Keratinocyte (primary cell): ENCODE data around the gene C14orf93. TPM values are rescaled to one million over a fixed set of nuclear protein-coding genes. Genes with fewer than 3 reads are reported as not detected.
"Not testable (repeated sequence)": the region's sequence is repeated elsewhere in the genome, so short reads cannot be mapped to it uniquely, and the experiment has no call there.

ENCODE experiments used
- DNase-seq: peaks from one replicate; pipeline ENCODE4 v3.0.0-alpha.2; 2011; ENCODE audit warnings: low read depth, missing footprints, low spot score
- FAIRE-seq: peaks from 2 replicates; lab custom pipeline; 2011; peaks lifted over from hg19 to GRCh38; lab: Jason Lieb, UNC
- H2AFZ ChIP-seq: 2 replicates; pipeline ENCODE4 v1.6.0; 2012; ENCODE audit warnings: low read length, control low read depth, inconsistent platforms; ENCODE audit not compliant: control insufficient read depth
- H3K27ac ChIP-seq: 2 replicates; pipeline ENCODE4 v1.5.1; 2011; ENCODE audit warnings: low read length; ENCODE audit not compliant: control insufficient read depth, insufficient read depth
- H3K27me3 ChIP-seq: 3 replicates; pipeline ENCODE4 v1.6.0; 2011; ENCODE audit warnings: low read length; ENCODE audit not compliant: control insufficient read depth, insufficient read depth; ENCODE audit errors: extremely low read depth
- H3K36me3 ChIP-seq, 2 experiments: 2 replicates in 1 of 2; 3 replicates in 1 of 2; pipeline ENCODE4 v1.5.1; 2011; ENCODE audit warnings: low read length in 2 of 2, mild to moderate bottlenecking in 1 of 2; ENCODE audit not compliant: control insufficient read depth in 2 of 2, insufficient read depth in 2 of 2; ENCODE audit errors: extremely low read depth in 1 of 2
- H3K4me1 ChIP-seq: 3 replicates; pipeline ENCODE4 v1.5.1; 2011; ENCODE audit warnings: low read length; ENCODE audit not compliant: control insufficient read depth, insufficient read depth; ENCODE audit errors: extremely low read depth
- H3K4me2 ChIP-seq: 3 replicates; pipeline ENCODE4 v1.6.0; 2011; ENCODE audit warnings: low read depth, low read length; ENCODE audit not compliant: control insufficient read depth, insufficient read depth; ENCODE audit errors: extremely low read depth
- H3K4me3 ChIP-seq, 3 experiments: fragments of 200-600 bp in 1 of 3; sonication (generic) in 1 of 3; 2 replicates in 2 of 3; 3 replicates in 1 of 3; pipeline ENCODE4 v1.5.1; 2011 to 2016; ENCODE audit warnings: low read length in 3 of 3, mild to moderate bottlenecking in 3 of 3, control low read depth in 2 of 3, inconsistent platforms in 1 of 3, low read depth in 1 of 3, mixed read lengths in 1 of 3, mixed run types in 1 of 3, moderate library complexity in 1 of 3; ENCODE audit not compliant: control insufficient read depth in 2 of 3, insufficient read depth in 2 of 3; ENCODE audit errors: extremely low read depth in 1 of 3
- H3K79me2 ChIP-seq: 2 replicates; pipeline ENCODE4 v1.6.0; 2012; ENCODE audit warnings: low read length; ENCODE audit not compliant: control insufficient read depth, insufficient read depth
- H3K9ac ChIP-seq: 3 replicates; pipeline ENCODE4 v1.6.0; 2011; ENCODE audit warnings: low read length; ENCODE audit not compliant: control insufficient read depth, insufficient read depth; ENCODE audit errors: extremely low read depth
- H3K9me1 ChIP-seq: 3 replicates; pipeline ENCODE4 v1.6.0; 2011; ENCODE audit warnings: low read length; ENCODE audit not compliant: control insufficient read depth, insufficient read depth; ENCODE audit errors: extremely low read depth
- H3K9me3 ChIP-seq: 2 replicates; pipeline ENCODE4 v1.5.1; 2012; ENCODE audit warnings: low read depth, low read length; ENCODE audit not compliant: control insufficient read depth
- H4K20me1 ChIP-seq: 3 replicates; pipeline ENCODE4 v1.6.0; 2011; ENCODE audit warnings: low read length; ENCODE audit not compliant: control insufficient read depth, insufficient read depth; ENCODE audit errors: extremely low read depth
- EZH2 ChIP-seq: IDR thresholded peaks from one replicate; pipeline ENCODE4 v1.6.1; 2012; ENCODE audit warnings: inconsistent platforms, mild to moderate bottlenecking, low read length, moderate library complexity
- dilution Hi-C: fragments of 300-500 bp; cut with MboI; formaldehyde crosslinking; loops from one replicate; pipeline ENCODE4 v1.7.0; 2020; ENCODE audit warnings: low sequenced_read_pairs; ENCODE audit not compliant: extremely low pct_ligation_motif_present
- polyA plus RNA-seq, 5 experiments: library from polyadenylated mRNA; depleted of rRNA in 3 of 5; stranded (reverse) in 3 of 5; stranded (forward) in 1 of 5; unstranded in 1 of 5; fragments of >200 nt; gene quantifications; 1 replicate in 1 of 5; 2 replicates in 3 of 5; 3 replicates in 1 of 5; pipeline versions ENCODE4 v1.2.1 to v1.2.3, GENCODE V29; 2011 to 2012; ENCODE audit warnings: missing spikeins in 2 of 5, low read depth in 1 of 5, low replicate concordance in 1 of 5
- TF ChIP-seq, protein P1 (sequence below), 3 experiments: IDR thresholded peaks in 1 of 3; conservative IDR thresholded peaks in 1 of 3; optimal IDR thresholded peaks in 1 of 3; 2 replicates in 2 of 3; 3 replicates in 1 of 3; pipeline versions ENCODE3 to v1.5.1; 2011; ENCODE audit warnings: low read length in 3 of 3, mild to moderate bottlenecking in 3 of 3, moderate library complexity in 2 of 3, control low read depth in 1 of 3, inconsistent platforms in 1 of 3; ENCODE audit not compliant: insufficient read depth in 2 of 3; ENCODE audit errors: extremely low read depth in 1 of 3

Gene C14orf93
- polyA plus RNA-seq, 1 donor (not counting 4 experiments of a cell fraction or from before 2014, with no cell fraction given) = 7.7 TPM

DNA sequence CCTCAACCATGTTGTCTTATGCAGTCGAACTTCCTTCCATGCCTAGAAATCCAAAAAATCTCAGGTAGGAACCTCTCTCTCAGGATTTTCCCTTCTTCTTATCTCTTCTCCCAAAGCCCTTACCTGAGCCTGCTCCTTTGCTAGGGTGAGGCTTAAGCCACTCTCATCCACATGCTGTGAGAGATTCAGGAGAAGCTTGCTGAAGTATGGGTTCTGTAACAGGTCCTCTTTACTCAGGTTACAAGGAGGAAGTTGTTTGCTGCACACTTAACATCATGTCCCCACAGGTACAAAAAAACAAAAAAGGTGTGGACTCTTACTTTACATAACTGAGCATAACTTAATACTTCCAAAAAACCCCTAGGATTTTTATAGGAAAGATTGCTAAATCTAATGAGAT, 57.5 kb downstream of the C14orf93 start:
- dilution Hi-C loops = no loop called here

DNA sequence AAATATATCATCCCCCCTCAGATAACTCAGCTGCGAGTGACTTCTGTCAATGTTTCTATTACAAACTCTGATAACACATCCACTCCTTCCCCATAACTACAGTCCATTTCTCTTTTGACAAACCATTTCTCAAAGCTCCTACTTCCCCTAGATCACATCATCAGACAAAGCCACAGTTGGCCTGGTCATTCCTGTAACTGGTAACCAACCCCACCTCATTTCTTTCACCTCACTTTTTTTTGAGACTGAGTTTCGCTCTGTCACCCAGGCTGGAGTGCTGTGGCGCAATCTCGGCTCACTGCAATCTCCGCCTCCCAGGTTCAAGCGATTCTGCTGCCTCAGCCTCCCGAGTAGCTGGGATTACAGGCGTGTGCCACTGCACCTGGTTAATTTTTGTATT, 58.1 kb downstream of the C14orf93 start:
- H3K9ac ChIP-seq, H3K27me3 ChIP-seq, H3K79me2 ChIP-seq, H3K4me3 ChIP-seq, H2AFZ ChIP-seq, H3K9me3 ChIP-seq, H3K4me2 ChIP-seq, dilution Hi-C loops, FAIRE-seq, H3K9me1 ChIP-seq, H4K20me1 ChIP-seq, DNase-seq, H3K27ac ChIP-seq: not testable (repeated sequence)
- Histone ChIP-seq H3K36me3 (peaks cover 5 to 14% of the 10 kb centered on the region in 2 experiments), H3K4me1 (peaks cover 14% of the 10 kb centered on the region)

More for the DNA sequence above, 57.5 kb downstream of the C14orf93 start:
- Histone ChIP-seq H4K20me1 (no peaks in the 10 kb centered on the region), H3K9me1 (no peaks in the 10 kb centered on the region), H3K36me3 (peaks cover 4 to 9% of the 10 kb centered on the region in 2 experiments), H3K4me1 (peaks cover 18% of the 10 kb centered on the region), H2AFZ (no peak overlapping the region), H3K4me3 (no peak overlapping the region), H3K9ac (no peak overlapping the region), H3K27ac (no peak overlapping the region), H3K27me3 (no peaks in the 10 kb centered on the region), H3K79me2 (no peaks in the 10 kb centered on the region), H3K4me2 (no peak overlapping the region), H3K9me3 (no peaks in the 10 kb centered on the region)
- FAIRE-seq = no peak
- DNase-seq = no peak
- TF ChIP-seq, protein P1, sequence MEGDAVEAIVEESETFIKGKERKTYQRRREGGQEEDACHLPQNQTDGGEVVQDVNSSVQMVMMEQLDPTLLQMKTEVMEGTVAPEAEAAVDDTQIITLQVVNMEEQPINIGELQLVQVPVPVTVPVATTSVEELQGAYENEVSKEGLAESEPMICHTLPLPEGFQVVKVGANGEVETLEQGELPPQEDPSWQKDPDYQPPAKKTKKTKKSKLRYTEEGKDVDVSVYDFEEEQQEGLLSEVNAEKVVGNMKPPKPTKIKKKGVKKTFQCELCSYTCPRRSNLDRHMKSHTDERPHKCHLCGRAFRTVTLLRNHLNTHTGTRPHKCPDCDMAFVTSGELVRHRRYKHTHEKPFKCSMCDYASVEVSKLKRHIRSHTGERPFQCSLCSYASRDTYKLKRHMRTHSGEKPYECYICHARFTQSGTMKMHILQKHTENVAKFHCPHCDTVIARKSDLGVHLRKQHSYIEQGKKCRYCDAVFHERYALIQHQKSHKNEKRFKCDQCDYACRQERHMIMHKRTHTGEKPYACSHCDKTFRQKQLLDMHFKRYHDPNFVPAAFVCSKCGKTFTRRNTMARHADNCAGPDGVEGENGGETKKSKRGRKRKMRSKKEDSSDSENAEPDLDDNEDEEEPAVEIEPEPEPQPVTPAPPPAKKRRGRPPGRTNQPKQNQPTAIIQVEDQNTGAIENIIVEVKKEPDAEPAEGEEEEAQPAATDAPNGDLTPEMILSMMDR (optimal IDR thresholded peaks at IDR 0.05 in 1 of 3, IDR thresholded peaks at IDR 0.05 in 1 of 3, conservative IDR thresholded peaks at IDR 0.05 in 1 of 3; ENCODE audit: extremely low read depth in 1 of 3, insufficient read depth in 2 of 3, low read length in 3 of 3) = no peak
- no peak for TF ChIP-seq EZH2

DNA sequence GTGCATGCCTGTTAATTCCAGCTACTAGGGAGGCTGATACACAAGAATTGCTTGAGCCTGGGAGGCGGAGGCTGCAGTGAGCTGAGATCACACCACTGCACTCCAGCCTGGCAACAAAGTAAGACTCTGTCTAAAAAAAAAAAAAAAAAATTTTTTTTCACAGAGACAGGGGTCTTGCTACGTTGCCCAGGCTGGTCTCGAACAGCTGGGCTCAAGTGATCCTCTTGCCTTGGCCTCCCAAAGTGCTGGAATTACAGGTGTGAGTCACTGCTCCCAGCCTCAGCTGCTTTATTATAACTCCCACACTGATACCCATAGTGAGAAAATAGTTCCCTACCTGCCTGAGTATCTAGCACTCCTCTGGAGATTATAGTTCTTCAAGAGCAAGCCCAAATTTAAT, 64.3 kb downstream of the C14orf93 start:
- no peak overlapping the region for H3K4me2 ChIP-seq
- no peaks in the 10 kb centered on the region for H3K27me3 ChIP-seq
- H3K9me3 ChIP-seq = no peaks in the 10 kb centered on the region
- H4K20me1 ChIP-seq = no peaks in the 10 kb centered on the region
- no peak overlapping the region for H3K27ac ChIP-seq
- dilution Hi-C loops = no loop called here
- H3K9ac ChIP-seq = no peak overlapping the region
- no peaks in the 10 kb centered on the region for H3K9me1 ChIP-seq
- DNase-seq (no peak), FAIRE-seq (no peak)
- no peak overlapping the region for H3K4me3 ChIP-seq
- no peaks in the 10 kb centered on the region for H3K4me1 ChIP-seq
- TF ChIP-seq EZH2 = no peak
- TF ChIP-seq, protein P1 (optimal IDR thresholded peaks at IDR 0.05 in 1 of 3, IDR thresholded peaks at IDR 0.05 in 1 of 3, conservative IDR thresholded peaks at IDR 0.05 in 1 of 3; ENCODE audit: extremely low read depth in 1 of 3, insufficient read depth in 2 of 3, low read length in 3 of 3) = no peak
- no peak overlapping the region for H2AFZ ChIP-seq
- H3K79me2 ChIP-seq = no peaks in the 10 kb centered on the region
- H3K36me3 ChIP-seq = peaks cover 5 to 17% of the 10 kb centered on the region in 2 experiments
